Measurements from ENCODE around the gene ANKRD65.

The ANKRD65 gene

DNA sequence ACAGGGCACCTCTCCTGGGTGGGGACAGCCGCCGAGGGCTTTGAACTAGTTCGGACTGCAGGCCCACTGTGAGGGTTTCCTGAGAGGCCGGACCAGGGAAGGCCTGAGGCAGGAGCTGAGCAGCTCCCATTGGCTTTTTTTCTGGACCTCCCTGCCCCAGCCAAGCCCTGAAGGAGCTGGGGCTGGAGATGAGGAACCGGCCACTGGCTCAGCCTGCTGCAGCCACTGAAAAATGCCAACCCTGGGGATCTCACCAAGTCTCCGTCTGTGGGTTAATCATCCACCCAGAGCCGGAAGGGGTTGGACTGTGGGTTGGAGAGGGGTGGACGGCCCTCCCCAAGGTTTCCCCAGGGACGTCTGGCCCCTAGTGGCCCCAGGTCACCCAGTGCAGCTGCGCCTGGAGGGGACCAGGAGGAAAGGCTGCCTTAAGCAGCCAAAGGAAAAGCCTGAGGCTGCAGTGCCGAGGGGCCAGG lies 16.9 kb upstream of the ANKRD65 start:
- Histone ChIP-seq H3K36me3 (ENCODE audit: insufficient read depth, low read length) (no peaks in the 10 kb centered on the region), H3K4me3 (ENCODE audit: low read length) (no peak overlapping the region), H3K9me3 (ENCODE audit: low read length) (no peaks in the 10 kb centered on the region), H3K4me1 (ENCODE audit: insufficient read depth, low read length) (peaks cover 38% of the 10 kb centered on the region), H3K27me3 (ENCODE audit: insufficient read depth, low read length) (no peaks in the 10 kb centered on the region), H2AFZ (ENCODE audit: low read depth, low read length) (no peak overlapping the region)

DNA sequence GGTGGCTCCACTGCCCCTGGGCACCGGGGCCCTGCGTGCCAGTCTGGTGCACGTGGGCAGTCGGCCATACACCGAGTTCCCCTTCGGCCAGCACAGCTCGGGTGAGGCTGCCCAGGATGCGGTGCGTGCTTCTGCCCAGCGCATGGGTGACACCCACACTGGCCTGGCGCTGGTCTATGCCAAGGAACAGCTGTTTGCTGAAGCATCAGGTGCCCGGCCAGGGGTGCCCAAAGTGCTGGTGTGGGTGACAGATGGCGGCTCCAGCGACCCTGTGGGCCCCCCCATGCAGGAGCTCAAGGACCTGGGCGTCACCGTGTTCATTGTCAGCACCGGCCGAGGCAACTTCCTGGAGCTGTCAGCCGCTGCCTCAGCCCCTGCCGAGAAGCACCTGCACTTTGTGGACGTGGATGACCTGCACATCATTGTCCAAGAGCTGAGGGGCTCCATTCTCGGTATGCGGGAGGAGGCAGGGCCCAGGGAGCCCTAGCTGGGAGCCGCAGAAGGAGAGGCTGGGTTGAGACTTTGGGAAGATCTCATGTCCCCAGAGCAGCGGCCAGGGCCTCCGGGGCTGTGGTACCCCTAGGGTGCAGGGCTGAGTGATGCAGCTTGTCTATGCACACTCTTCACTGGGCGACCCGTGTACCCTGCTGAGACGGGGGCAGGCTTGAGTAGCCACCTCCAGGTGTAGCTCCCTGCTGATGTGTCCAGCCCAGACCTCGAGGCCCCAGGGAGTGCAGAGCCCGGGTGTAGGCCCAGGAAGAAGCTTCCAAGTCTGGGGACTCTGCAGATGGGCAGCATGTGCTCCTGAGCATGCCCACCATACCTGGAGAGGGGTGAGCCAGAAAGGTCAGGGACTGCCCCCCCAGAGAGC lies 16.2 kb upstream of the ANKRD65 start:
- no peak overlapping the region for H3K4me3 ChIP-seq (ENCODE audit: low read length)
- no peak overlapping the region for H2AFZ ChIP-seq (ENCODE audit: low read depth, low read length)
- H3K27me3 ChIP-seq (ENCODE audit: insufficient read depth, low read length) = no peaks in the 10 kb centered on the region
- peaks cover 45% of the 10 kb centered on the region for H3K4me1 ChIP-seq (ENCODE audit: insufficient read depth, low read length)
- no peaks in the 10 kb centered on the region for H3K36me3 ChIP-seq (ENCODE audit: insufficient read depth, low read length)
- H3K9me3 ChIP-seq (ENCODE audit: low read length) = no peaks in the 10 kb centered on the region

DNA sequence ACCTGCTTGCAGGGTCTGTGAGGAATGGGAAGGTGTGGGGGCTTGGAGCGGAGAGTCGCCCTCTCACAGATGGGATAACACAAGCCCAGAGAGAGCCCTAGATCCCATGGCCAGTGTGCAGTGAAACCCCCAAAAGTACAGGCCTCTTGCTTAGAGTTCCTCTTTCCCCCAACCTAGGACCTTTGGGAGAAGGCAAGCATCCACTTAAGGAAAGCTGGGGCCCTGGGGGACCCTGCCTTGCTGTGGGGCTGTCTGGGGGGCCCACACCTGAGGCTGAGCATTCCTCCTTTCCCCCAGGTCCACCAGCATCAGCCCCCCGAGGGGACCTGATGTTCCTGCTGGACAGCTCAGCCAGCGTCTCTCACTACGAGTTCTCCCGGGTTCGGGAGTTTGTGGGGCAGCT lies 15.6 kb upstream of the ANKRD65 start:
- no peak overlapping the region for H3K4me3 ChIP-seq (ENCODE audit: low read length)
- H2AFZ ChIP-seq (ENCODE audit: low read depth, low read length) = no peak overlapping the region
- H3K27me3 ChIP-seq (ENCODE audit: insufficient read depth, low read length) = no peaks in the 10 kb centered on the region
- peaks cover 51% of the 10 kb centered on the region for H3K4me1 ChIP-seq (ENCODE audit: insufficient read depth, low read length)
- no peaks in the 10 kb centered on the region for H3K36me3 ChIP-seq (ENCODE audit: insufficient read depth, low read length)
- H3K9me3 ChIP-seq (ENCODE audit: low read length) = no peaks in the 10 kb centered on the region

DNA sequence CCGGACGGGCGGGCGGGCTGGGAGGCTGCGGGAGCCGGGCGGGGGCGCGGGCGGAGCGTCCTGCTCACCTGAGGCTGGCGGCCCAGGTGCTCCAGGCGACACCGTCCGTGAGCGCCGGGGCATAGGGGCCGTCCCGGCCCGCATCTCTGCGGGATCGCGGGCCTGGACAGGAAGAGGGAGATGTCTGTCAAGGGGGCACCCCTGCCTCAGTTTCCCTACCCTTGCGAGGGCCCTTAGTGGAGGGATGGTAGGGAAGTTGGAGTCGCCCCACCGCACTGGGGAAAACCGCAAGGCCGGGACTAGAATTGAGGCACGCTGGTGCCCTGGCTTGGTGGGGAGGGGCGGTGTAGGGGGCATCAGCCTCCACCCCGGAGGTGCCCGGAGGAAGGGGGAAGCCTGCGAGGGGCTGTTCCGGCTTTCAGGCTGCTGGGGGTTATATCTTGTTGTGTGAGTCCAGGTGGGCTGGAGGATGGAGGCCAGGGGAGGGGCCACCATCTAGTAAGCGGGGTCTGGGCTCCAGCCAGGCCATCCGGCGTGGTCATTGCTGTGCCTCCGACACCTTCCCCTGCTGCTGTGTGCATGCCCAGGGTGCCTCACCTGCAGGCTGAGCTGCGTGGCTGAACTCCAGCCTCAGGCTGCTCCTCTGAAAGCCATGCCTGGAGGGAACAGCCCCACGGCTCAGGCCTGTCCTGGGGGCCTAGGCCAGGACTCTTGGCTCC lies 15.0 kb upstream of the ANKRD65 start:
- Histone ChIP-seq H3K4me3 (ENCODE audit: low read length) (peak overlapping the region; percentile 25), H3K27me3 (ENCODE audit: insufficient read depth, low read length) (no peaks in the 10 kb centered on the region), H3K9me3 (ENCODE audit: low read length) (no peaks in the 10 kb centered on the region), H3K36me3 (ENCODE audit: insufficient read depth, low read length) (no peaks in the 10 kb centered on the region), H2AFZ (ENCODE audit: low read depth, low read length) (no peak overlapping the region), H3K4me1 (ENCODE audit: insufficient read depth, low read length) (peaks cover 57% of the 10 kb centered on the region)

DNA sequence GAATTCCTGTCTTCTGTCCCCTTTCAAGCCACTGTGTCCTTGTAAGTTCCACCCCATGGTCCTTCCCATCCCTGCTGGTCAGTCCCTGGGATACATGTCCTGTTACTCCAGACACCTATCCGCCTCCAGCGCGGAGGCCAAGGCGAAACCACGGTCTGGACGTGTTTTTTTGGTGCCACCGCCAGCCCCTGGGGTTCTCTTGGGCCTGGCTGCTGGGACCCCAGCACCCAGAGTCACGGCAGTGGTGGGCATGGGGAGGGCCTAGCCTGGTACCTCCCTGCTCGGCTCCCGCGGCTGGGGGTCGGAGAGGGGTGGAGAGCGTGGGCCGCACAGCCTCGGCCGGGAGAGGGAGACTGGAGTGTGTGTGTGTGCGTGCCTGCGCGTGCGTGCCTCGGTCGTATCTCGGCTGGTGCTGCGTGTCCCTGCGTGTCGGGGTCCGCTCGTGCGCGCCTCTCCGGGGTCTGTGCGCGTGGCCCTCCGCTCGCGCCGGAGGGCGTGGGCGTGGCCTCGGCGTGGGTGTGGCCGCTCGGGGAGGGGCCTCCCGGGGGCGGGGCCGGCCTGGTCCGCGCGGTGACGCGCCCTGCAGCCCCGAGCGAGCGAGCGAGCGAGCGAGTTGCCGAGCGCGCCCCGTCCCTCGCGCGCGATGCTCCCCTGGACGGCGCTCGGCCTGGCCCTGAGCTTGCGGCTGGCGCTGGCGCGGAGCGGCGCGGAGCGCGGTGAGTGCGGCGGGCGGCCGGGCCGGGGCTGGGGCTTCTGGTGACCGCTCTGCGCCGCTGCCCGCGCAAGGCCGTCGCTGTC lies 14.2 kb upstream of the ANKRD65 start, which contains the start of gene VWA1:
VWA1 (plus strand) TSS at position 585 of the 798 bp plus-strand sequence; CDS start at position 644, 59 bp downstream.
- no peaks in the 10 kb centered on the region for H3K9me3 ChIP-seq (ENCODE audit: low read length)
- H3K27me3 ChIP-seq (ENCODE audit: insufficient read depth, low read length) = no peaks in the 10 kb centered on the region
- H3K4me3 ChIP-seq (ENCODE audit: low read length) = peak within 1 kb of the TSS; percentile 25
- H2AFZ ChIP-seq (ENCODE audit: low read depth, low read length) = no peak within 1 kb of the TSS
- peaks cover 58% of the 10 kb centered on the region for H3K4me1 ChIP-seq (ENCODE audit: insufficient read depth, low read length)
- no peaks in the 10 kb centered on the region for H3K36me3 ChIP-seq (ENCODE audit: insufficient read depth, low read length)

DNA sequence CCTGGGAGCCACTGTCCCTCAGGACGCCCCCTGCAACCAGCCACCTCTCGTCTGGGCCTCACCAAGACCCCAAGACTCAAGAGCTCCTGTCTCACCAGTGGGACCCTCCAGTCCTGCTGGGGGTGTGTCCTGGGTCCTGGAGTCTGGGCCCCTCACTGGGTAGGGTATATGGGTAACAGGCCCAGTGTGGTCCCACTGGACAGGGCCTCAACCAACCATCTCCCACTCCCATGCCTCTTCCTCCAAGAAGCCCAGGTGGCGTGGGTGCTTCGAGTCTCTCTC lies 13.7 kb upstream of the ANKRD65 start:
- H3K4me3 ChIP-seq (ENCODE audit: low read length) = no peak overlapping the region
- H3K4me1 ChIP-seq (ENCODE audit: insufficient read depth, low read length) = peaks cover 61% of the 10 kb centered on the region
- H2AFZ ChIP-seq (ENCODE audit: low read depth, low read length) = no peak overlapping the region
- H3K9me3 ChIP-seq (ENCODE audit: low read length) = no peaks in the 10 kb centered on the region
- H3K27me3 ChIP-seq (ENCODE audit: insufficient read depth, low read length) = no peaks in the 10 kb centered on the region
- no peaks in the 10 kb centered on the region for H3K36me3 ChIP-seq (ENCODE audit: insufficient read depth, low read length)

DNA sequence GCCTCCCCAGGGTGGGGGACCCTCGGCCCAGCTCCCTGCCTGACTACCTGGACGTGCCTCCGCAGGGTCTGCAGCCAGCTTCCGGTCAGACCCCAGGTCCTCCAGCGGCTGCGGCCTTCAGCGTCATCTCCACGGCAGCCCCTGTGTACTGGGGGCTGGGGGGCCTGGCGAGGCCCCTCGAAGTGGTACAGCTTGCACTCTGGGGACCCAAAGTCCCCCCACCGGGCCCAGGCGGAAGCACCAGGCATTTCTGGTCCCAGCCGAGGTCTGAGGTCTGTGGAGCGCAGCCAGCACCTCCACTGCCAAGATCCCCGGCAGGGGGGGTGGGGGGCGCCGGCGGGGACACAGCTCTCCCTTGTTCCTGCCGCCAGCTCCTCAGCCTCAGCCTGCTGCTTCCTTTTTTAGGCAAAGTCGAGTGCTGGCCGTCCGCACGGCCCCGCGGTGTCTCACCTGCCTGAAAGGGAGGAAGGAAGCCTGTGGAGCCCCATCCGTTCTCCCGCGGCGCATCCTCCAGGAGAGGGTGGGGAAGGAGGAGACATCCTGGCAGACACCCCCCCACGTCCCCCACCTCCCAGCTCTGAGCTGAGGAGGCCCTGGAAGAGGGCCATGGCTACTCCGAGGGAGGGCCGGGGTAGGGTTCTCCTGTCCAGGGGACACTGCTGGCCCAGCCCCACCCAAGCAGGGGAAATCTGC lies 13.2 kb upstream of the ANKRD65 start:
- H3K27me3 ChIP-seq (ENCODE audit: insufficient read depth, low read length) = no peaks in the 10 kb centered on the region
- H3K4me1 ChIP-seq (ENCODE audit: insufficient read depth, low read length) = peaks cover 61% of the 10 kb centered on the region
- peak overlapping the region; percentile 26 for H2AFZ ChIP-seq (ENCODE audit: low read depth, low read length)
- no peaks in the 10 kb centered on the region for H3K36me3 ChIP-seq (ENCODE audit: insufficient read depth, low read length)
- H3K4me3 ChIP-seq (ENCODE audit: low read length) = peak overlapping the region; percentile 26
- H3K9me3 ChIP-seq (ENCODE audit: low read length) = no peaks in the 10 kb centered on the region

DNA sequence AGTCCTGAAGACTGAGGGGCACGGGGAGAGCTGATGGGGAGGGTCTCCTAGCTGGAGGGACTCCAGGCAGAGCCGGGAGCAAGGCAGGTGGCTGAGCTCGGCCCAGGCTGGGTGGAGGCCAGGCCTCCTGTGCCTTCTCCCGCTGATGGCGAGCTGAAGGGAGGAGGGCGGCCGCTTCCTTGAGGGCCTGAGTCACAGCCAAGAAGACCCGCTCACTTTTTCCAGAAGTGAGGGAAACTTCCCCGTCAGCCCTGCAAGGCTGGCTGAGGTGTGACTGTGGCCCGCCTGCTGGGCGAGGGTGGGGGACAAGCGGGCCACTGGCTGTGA lies 12.7 kb upstream of the ANKRD65 start:
- Histone ChIP-seq H3K4me3 (ENCODE audit: low read length) (peak overlapping the region; percentile 26), H2AFZ (ENCODE audit: low read depth, low read length) (peak overlapping the region; percentile 26), H3K27me3 (ENCODE audit: insufficient read depth, low read length) (no peaks in the 10 kb centered on the region), H3K9me3 (ENCODE audit: low read length) (no peaks in the 10 kb centered on the region), H3K36me3 (ENCODE audit: insufficient read depth, low read length) (no peaks in the 10 kb centered on the region), H3K4me1 (ENCODE audit: insufficient read depth, low read length) (peaks cover 61% of the 10 kb centered on the region)

DNA sequence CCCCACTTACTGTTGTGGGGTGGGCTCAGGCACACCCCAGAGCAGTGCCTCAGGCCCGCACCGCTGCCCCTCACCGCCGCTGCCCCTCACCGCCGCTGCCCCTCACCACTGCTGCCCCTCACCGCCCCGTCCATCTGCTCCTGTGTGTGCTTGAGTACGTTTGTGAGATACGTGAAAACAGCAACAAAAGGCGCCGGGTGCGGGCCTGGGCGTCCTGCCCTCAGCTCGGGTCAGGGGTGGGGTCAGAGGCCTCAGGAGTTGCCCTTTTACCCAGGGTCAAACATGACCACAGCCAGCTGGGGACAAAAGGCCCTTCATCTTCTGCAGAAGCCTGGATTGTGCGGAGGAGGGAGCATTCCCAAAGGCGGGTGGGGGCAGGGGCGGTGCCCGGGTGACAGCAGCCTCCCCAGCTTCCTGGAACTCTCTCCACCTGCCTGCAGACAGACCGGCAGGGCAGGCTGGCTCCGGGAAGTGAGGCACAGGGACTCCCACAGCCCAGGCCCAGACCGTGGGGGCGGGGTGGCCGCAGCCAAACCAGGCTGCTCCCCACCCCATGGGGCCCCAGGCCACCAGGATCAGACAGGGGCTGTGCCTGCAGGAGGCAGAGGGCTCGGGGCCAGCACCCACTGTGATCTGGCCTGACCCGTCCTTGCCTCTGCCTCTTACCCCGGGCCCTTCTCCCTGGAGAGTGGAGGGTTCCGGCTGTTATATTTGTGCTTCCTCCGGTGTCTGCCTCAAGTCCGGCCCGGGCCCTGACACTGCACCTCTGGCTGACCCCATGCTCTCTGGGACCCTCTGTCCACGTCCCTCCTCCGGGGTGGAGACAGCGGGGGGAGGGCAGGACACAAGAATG lies 12.1 kb upstream of the ANKRD65 start:
- H2AFZ ChIP-seq (ENCODE audit: low read depth, low read length) = peak overlapping the region; percentile 26
- H3K27me3 ChIP-seq (ENCODE audit: insufficient read depth, low read length) = no peaks in the 10 kb centered on the region
- H3K4me3 ChIP-seq (ENCODE audit: low read length) = peak overlapping the region; percentile 26
- H3K9me3 ChIP-seq (ENCODE audit: low read length) = no peaks in the 10 kb centered on the region
- H3K4me1 ChIP-seq (ENCODE audit: insufficient read depth, low read length) = peaks cover 61% of the 10 kb centered on the region
- no peaks in the 10 kb centered on the region for H3K36me3 ChIP-seq (ENCODE audit: insufficient read depth, low read length)

DNA sequence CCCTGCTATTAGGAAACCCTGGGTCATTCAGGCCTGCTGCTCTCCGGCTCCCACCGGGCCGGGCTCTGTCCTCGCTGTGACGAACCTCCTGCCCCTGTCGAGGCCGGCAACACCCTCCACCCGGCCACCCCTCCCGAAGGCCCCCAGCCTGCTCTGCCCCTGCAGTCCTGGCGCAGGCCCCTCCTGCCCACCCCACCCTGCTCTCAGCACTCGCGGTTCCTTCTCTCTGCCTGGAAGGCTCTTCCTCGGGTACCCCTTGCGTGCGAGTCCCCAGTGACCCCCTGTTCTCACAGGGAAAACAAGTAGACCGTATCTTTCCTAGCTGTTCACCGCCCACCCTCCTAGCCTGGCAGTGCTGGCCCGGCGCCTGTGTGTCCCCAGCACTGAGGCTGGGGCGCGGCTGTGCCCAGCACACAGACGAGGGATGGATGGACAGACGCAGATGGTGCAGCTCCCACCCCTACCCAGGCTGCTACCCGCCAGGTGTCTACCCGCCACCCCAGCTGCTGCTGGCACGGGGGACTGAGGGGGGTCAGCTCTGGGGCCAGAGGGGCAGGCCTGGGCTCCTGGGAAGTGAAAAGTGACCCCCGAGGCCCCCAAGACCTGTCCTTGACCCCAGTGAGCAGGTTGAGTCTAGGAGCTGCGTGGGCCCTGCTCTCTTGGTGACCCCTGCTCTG lies 11.3 kb upstream of the ANKRD65 start:
- peaks cover 56% of the 10 kb centered on the region for H3K4me1 ChIP-seq (ENCODE audit: insufficient read depth, low read length)
- H3K36me3 ChIP-seq (ENCODE audit: insufficient read depth, low read length) = no peaks in the 10 kb centered on the region
- H3K9me3 ChIP-seq (ENCODE audit: low read length) = no peaks in the 10 kb centered on the region
- no peak overlapping the region for H3K4me3 ChIP-seq (ENCODE audit: low read length)
- no peaks in the 10 kb centered on the region for H3K27me3 ChIP-seq (ENCODE audit: insufficient read depth, low read length)
- H2AFZ ChIP-seq (ENCODE audit: low read depth, low read length) = no peak overlapping the region

DNA sequence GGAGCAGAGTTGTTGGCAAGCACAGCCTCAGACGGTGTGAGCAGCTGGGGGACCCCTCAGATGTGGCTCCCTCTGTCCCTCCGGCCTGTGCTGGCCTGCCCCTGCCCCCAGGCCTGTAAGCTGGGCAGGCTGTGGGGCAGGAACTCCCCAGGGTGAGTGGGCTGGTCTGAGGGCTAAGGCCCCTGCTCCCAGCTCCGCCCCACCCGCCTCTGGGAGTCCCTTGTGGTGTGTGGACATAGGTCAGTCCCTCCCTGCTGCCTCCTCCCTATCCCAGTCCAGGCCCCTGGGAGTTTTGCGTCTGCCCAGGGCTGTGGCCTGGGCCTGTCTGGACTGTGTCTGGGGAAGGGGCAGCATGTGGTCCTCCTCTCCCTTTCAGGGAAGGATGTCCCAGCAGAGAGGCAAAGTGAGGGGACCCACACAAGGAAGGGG lies 10.8 kb upstream of the ANKRD65 start:
- Histone ChIP-seq H3K4me3 (ENCODE audit: low read length) (no peak overlapping the region), H2AFZ (ENCODE audit: low read depth, low read length) (no peak overlapping the region), H3K36me3 (ENCODE audit: insufficient read depth, low read length) (no peaks in the 10 kb centered on the region), H3K27me3 (ENCODE audit: insufficient read depth, low read length) (no peaks in the 10 kb centered on the region), H3K9me3 (ENCODE audit: low read length) (no peaks in the 10 kb centered on the region), H3K4me1 (ENCODE audit: insufficient read depth, low read length) (peaks cover 53% of the 10 kb centered on the region)
